NCI-H345 treated with DMSO at 0.1 percent for 48 hours (cell line): ENCODE results near the gene MYH6.
"Not testable (repeated sequence)": the region's sequence is repeated elsewhere in the genome, so short reads cannot be mapped to it uniquely, and the experiment has no call there.

Experiments
- DNase-seq: peaks from one replicate; lab custom pipeline; 2025; ENCODE audit not compliant: unreplicated experiment; lab: John Stamatoyannopoulos, UW

MYH6 gene

GRCh38 chr14:23415821-23416778 is 8.0 kb upstream of the MYH6 start:
- no peak for DNase-seq

DNA sequence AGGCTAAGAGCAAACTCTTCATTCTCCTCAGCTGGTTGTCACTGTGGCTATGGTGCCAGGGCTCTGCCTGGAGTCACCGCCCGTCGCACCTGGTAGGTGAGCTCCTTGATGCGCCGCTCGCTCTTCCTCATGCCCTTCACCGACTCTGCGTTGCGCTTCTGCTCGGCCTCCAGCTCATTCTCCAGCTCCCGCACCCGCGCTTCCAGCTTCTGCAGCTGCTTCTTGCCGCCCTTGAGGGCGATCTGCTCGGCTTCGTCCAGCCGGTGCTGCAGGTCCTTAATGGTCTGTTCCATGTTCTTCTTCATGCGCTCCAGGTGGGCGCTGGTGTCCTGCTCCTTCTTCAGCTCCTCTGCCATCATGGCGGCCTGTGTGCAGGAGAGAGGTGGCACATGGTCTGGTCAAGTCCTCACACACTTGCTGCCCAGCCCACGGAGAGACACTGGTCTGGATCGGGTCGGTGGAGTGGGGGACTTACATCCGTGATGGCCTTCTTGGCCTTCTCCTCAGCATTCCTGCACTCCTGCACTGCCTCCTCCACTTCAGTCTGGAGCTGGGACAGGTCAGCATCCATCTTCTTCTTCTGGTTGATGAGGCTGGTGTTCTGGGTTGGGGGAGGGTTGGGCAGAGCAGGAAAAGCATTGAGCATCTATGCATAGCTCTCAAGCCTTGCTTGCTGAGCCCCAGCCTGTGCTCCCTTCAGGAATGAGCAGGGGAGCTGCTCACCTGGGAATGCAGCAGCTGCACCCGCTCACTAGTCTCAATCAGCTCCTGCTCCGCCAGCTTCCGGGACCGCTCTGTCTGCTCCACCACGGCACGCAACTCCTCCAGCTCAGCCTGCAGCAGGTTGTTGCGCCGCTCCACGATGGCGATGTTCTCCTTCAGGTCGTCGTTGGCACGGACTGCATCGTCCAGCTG is 7.1 kb upstream of the MYH6 start:
- no peak for DNase-seq

DNA sequence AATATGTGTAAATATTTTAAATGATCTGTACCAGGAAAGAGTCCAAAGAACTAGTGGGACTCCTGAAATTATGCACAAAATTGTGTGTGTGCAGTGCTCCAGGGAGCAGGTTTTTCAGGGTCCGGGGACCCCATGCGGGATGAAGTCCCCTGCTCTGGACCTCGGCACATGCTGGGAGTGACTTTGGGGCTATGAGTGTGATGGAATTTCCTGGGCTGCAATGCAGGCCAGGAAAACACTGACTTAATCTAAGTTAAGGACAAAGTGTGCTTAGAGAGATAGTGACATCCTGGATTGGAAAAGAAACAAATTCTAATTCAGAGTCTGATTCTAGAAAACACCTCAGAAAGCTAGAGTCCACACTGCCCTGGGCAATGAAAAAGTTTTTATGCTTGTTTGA is 6.2 kb upstream of the MYH6 start:
- no peak for DNase-seq

DNA sequence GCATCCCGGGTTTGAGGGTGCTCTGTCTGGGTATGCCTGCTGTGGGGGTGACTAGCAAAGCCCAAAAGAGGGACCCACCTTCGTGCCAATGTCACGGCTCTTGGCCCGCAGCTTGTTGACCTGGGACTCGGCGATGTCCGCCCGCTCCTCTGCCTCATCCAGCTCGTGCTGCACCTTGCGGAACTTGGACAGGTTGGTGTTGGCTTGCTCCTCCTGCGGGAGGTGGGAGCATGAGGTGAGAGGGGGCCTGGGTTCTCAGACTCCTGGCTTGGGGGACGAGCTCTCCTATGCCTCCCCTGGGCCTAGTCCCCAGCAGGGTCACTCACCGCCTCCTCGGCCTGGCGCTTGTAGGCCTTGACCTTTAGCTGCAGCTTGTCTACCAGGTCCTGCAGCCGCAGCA is 5.6 kb upstream of the MYH6 start:
- DNase-seq = no peak

DNA sequence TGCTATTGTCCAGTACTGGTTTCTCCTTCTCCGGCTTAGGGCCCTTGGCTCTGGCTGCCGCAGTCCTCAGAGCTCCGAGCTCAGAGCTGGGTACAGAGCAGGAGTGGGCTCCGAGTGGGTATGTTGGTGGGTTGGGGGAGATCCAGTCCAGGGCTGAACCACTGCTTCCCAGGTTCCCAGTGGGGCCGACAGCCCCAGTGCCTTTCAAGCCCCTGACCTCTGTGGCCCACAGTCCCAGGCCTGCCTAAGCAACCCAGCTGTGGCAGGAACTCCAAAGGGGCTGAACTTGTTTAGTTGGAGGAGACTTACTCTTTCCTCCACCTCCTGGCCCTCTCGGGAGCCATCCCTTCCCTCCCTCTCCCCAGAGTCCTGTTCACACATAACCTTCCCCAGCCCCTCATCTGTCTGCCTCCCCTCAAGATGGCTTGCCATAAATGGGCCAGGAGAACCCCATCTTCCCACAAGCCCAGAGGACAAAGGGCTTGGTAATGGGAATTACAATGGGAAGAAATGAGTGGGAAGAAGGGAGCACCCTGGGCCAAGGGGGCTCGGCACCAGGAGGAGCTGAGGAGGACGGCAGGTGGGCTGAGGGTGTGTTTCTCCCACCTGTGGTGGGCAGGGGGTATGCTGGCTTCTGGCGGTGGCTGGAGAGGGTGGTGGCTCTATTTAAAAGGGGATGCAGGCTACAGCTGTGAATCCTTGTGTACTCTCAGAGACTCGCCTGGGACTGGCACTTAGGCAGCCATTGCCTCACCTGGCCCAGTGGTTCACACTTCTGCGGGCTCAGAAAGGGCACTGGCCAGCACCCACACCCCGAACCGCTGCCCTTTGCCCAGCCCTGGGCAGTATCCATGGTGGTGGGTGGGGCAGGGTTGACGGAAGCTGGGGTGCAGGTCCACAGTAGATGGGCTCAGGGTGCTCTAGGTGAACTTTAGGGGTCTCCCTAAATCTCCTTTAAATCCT is 3.8 kb upstream of the MYH6 start:
- DNase-seq = no peak

GRCh38 chr14:23409966-23410635 is 2.0 kb upstream of the MYH6 start:
- DNase-seq = no peak

DNA sequence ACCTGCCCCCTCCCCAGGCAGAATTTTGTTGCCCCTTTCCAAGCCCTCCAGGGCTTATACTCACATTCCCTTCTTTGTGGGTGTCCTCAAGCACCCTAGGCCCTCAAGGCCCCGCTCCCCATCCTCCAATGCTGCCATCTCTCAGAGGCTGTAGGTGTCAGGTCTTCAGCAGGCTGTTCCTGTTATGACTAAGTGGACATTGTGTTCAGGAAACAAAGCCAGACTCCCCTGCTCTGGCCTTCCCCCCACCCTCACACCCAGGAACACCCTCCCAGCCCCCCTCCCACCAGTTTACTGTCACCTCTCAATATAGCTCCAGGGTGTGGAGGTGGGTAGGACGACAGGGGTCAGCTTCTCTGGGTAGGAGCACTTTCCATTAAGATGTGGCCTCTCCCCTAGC is 1.4 kb upstream of the MYH6 start:
- no peak for DNase-seq

DNA sequence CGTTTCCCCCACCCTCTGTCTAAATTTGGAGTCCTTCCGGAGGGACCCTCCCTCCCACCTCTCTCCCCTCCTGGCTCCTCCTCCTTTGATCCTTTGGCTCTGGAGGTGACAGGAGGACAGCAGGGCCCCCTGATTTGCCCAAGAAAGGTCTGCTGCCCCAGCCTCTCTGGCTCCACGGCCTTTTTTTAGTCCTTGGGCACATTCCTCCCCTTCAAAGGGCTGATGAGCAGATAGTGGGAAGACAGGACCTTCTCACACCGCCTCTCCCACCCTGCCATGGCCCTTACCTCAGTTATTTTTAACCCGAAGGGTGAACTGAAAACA is 196 bp upstream of the MYH6 start:
- DNase-seq = no peak

DNA sequence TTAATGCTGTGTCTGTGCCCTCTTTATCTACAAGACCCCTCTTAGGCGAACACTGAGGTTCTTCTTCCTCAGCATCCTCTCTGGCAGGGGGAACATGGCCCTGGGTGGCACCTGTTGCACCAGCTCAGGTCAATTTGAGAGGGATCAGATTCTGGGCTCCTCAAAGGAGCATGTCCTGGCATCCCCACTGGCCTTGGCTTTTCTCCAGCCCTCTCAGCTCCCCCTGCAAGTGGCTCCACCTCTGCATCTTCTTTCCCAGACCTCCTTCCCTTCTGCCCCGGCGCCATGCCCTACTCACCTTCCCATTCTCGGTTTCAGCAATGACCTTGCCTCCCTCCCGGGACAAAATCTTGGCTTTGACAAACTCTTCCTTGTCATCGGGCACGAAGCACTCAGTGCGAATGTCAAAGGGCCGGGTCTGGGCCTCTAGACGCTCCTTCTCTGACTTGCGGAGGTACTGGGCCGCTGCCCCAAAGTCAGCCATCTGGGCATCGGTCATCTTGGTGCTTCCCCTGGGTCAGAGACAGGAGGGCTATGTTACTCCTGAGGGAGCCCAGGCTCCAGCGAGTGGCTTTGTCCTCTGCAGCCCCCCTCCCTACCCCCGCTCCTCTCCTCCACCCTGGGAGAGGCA is 1.2 kb downstream of the MYH6 start:
- no peak for DNase-seq

- DNase-seq = no peak
Observed at GRCh38 chr14:23406244-23406643, 1.8 kb downstream of the MYH6 start.

GRCh38 chr14:23405516-23406025 is 2.5 kb downstream of the MYH6 start:
- no peak for DNase-seq

GRCh38 chr14:23405096-23405495 is 3.0 kb downstream of the MYH6 start:
- DNase-seq = no peak

DNA sequence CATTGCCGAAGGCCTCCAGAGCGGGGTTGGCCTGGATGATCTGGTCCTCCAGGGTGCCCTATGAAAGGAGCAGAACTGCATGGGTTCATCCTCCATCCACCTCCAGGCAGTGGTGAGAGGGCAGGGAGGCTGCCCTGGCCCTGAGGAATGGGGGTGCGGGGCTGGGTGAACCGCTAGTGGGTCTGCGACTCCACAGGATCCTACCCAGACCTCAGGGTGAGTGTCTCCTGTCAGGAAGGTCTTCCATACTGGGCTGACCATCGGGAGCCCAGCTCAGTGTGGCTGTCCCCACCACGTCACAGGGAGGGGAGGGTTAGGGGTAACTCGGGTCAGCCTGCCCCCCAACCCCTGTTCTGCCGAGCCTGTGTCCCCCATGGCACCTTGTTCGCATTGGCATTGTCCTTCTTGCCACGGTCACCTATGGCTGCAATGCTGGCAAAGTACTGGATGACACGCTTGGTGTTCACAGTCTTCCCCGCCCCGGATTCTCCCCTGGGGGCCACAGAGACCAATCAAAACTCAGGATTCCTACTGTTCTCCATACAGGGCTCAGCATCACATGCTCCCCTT is 3.7 kb downstream of the MYH6 start:
- DNase-seq = no peak

- DNase-seq = no peak
Observed at GRCh38 chr14:23403908-23404307, 4.2 kb downstream of the MYH6 start.

GRCh38 chr14:23403139-23403438 is 5.0 kb downstream of the MYH6 start:
- no peak for DNase-seq

- DNase-seq = no peak
Observed at GRCh38 chr14:23402296-23403138, 5.6 kb downstream of the MYH6 start.

DNA sequence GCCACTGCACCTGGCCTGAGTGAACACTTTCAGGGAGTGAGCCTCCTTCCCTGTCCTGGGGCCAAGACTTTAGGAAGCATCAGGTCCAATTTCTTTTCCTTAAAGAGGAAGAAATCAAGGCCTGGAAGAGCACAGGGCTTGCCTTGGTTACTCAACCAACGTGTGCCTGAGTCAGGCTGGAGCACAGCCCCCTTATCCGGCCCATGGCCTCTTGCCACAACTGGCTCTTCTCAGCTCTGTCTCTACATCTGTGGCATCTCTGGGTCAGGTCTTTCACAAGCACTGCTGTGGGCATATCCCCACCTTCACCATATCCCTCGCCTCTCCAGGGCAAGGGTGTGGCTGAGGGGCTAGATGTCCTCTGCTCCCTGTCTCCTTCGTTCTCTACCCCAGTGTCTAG is 6.8 kb downstream of the MYH6 start:
- DNase-seq = no peak

DNA sequence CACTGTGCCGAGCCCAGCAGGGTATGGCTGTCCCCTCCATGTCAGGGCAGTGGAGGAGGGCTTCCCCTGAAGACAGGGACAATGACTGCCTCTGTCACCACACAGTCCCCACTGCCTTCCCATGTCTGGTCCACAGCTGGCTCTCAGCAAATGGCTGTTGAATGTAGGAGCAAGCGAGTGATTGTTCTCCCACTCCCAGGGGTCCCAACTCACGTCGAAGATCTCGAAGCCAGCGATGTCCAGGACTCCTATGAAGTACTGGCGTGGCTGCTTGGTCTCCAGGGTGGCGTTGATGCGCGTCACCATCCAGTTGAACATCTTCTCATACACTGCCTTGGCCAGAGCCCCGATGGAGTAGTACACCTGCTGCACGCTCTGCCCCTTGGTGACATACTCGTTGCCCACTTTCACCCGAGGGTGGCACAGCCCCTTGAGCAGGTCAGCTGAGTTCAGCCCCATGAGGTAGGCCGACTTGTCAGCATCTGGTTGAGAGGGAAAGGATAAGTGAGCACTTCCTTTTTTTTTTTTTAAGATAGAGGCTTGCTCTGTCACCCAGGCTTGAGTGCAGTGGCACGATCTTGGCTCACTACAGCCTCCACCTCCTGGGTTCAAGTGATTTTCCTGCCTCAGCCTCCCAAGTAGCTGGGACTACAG is 7.5 kb downstream of the MYH6 start:
- DNase-seq = not testable (repeated sequence)
